Caco-2 (cell line): ENCODE measurements around the gene MLN. TPM values are rescaled to one million over a fixed set of nuclear protein-coding genes. Genes with fewer than 3 reads are reported as not detected.
A peak's percentile ranks its signal among the peaks of the same experiment; 100 is the strongest.

ENCODE experiments used
- BruUV-seq: library from RNA; stranded (reverse); fragments of 400-500 nt; replicated peaks from 2 replicates; lab custom pipeline; 2021; lab: Mats Ljungman, UMichigan
- CTCF ChIA-PET: fragments of 300-600 bp; sonication (Branson Sonifier 250); formaldehyde crosslinking; loops from one replicate; lab custom pipeline; 2022; ENCODE audit warnings: antibody characterized with exemption; lab: Charles Lee
- POLR2A ChIA-PET: fragments of 300-600 bp; sonication (Branson Sonifier 250); formaldehyde crosslinking; loops from one replicate; lab custom pipeline; 2022; ENCODE audit warnings: antibody characterized with exemption; lab: Charles Lee
- DNase-seq, 2 experiments: peaks; one replicate each; pipeline versions ENCODE4 v3.0.0 to v3.0.0-alpha.2; 2020 to 2022
- H3K27me3 ChIP-seq: replicated peaks from 2 replicates; pipeline ENCODE4 v1.6.0; 2011; ENCODE audit warnings: low read length; ENCODE audit not compliant: control insufficient read depth, insufficient read depth
- H3K36me3 ChIP-seq: 2 replicates; pipeline ENCODE4 v1.5.1; 2011; ENCODE audit warnings: low read length; ENCODE audit not compliant: control insufficient read depth, insufficient read depth
- H3K4me1 ChIP-seq: fragments of 250-450 bp; sonication (Bioruptor Pico); 2 replicates; pipeline ENCODE4 v1.5.1; 2020; ENCODE audit warnings: mild to moderate bottlenecking
- H3K4me3 ChIP-seq: 2 replicates; pipeline ENCODE4 v1.5.1; 2011; ENCODE audit warnings: low read depth, mild to moderate bottlenecking, control low read depth, low read length
- H3K9me3 ChIP-seq: fragments of 250-450 bp; sonication (Bioruptor Pico); 2 replicates; pipeline ENCODE4 v1.5.1; 2020; ENCODE audit warnings: mild to moderate bottlenecking, moderate library complexity
- H3K27ac Mint-ChIP-seq: one replicate; pipeline ENCODE4 v1.8.0; 2022; ENCODE audit warnings: mixed read lengths; ENCODE audit not compliant: unreplicated experiment
- H3K27me3 Mint-ChIP-seq: one replicate; pipeline ENCODE4 v1.8.0; 2022; ENCODE audit warnings: mixed read lengths; ENCODE audit not compliant: insufficient read depth, unreplicated experiment
- H3K36me3 Mint-ChIP-seq: one replicate; pipeline ENCODE4 v1.8.0; 2022; ENCODE audit warnings: mild to moderate bottlenecking, mixed read lengths; ENCODE audit not compliant: insufficient read depth, unreplicated experiment
- H3K4me1 Mint-ChIP-seq: one replicate; pipeline ENCODE4 v1.8.0; 2022; ENCODE audit warnings: low read depth, mixed read lengths; ENCODE audit not compliant: unreplicated experiment
- H3K4me3 Mint-ChIP-seq: one replicate; pipeline ENCODE4 v1.8.0; 2022; ENCODE audit warnings: mild to moderate bottlenecking, moderate library complexity, mixed read lengths; ENCODE audit not compliant: unreplicated experiment
- H3K9me3 Mint-ChIP-seq: one replicate; pipeline ENCODE4 v1.8.0; 2022; ENCODE audit warnings: mixed read lengths; ENCODE audit not compliant: unreplicated experiment
- CTCF ChIP-seq, 2 experiments: fragments of 200-600 bp in 1 of 2; IDR thresholded peaks; 1 replicate in 1 of 2; 2 replicates in 1 of 2; pipeline versions ENCODE4 v1.5.1 to v1.8.0; 2011 to 2022; ENCODE audit warnings: antibody characterized with exemption in 1 of 2, control low read depth in 1 of 2, inconsistent platforms in 1 of 2, low read depth in 1 of 2, low read length in 1 of 2, mild to moderate bottlenecking in 1 of 2, moderate library complexity in 1 of 2; ENCODE audit not compliant: insufficient read depth in 1 of 2, severe bottlenecking in 1 of 2, unreplicated experiment in 1 of 2
- intact Hi-C: fragments of 100-400 bp; cut with micrococcal nuclease; formaldehyde crosslinking; loops from one replicate; pipeline ENCODE4 v1.10.0; 2022; ENCODE audit not compliant: unreplicated experiment
- total RNA-seq: library from RNA; stranded (reverse); gene quantifications from 2 replicates; pipeline ENCODE4 v1.2.3, GENCODE V29; 2022

MLN gene
- total RNA-seq, 1 experiment from 2014 or later = not detected

GRCh38 chr6:33815854-33816253, 12.1 kb upstream of the MLN start:
- H3K36me3 ChIP-seq = no peaks in the 10 kb centered on the region
- intact Hi-C loops = loop anchor here (10.0 kb wide), 1 partner anchor 319 kb away; no protein-coding TSS in a partner anchor
- H3K4me1 Mint-ChIP-seq = no peaks in the 10 kb centered on the region
- no TSS peak for BruUV-seq
- POLR2A ChIA-PET = interaction anchor here (0.7 kb wide), 1 partner anchor 342 kb away, joined by 4 read pairs; no protein-coding TSS in a partner anchor
- H3K27me3 ChIP-seq = no peaks in the 10 kb centered on the region
- H3K9me3 Mint-ChIP-seq = no peaks in the 10 kb centered on the region
- H3K4me3 ChIP-seq = no peak overlapping the region
- H3K36me3 Mint-ChIP-seq = no peaks in the 10 kb centered on the region
- H3K9me3 ChIP-seq = no peaks in the 10 kb centered on the region
- H3K4me3 Mint-ChIP-seq = no peak overlapping the region
- H3K4me1 ChIP-seq = peaks cover 6% of the 10 kb centered on the region; the same call in 1 of the 2 replicates
- H3K27ac Mint-ChIP-seq = no peak overlapping the region
- CTCF ChIA-PET = interaction anchor here (0.6 kb wide), 1 partner anchor 239 kb away, joined by 5 read pairs; no protein-coding TSS in a partner anchor
- DNase-seq = peak; percentile 40 to 49
- H3K27me3 Mint-ChIP-seq = peaks cover 13% of the 10 kb centered on the region
- no peak for TF ChIP-seq CTCF (IDR thresholded peaks at IDR 0.05; ENCODE audit: insufficient read depth in 1 of 2, low read depth in 1 of 2, low read length in 1 of 2, severe bottlenecking in 1 of 2, unreplicated experiment in 1 of 2)

DNA sequence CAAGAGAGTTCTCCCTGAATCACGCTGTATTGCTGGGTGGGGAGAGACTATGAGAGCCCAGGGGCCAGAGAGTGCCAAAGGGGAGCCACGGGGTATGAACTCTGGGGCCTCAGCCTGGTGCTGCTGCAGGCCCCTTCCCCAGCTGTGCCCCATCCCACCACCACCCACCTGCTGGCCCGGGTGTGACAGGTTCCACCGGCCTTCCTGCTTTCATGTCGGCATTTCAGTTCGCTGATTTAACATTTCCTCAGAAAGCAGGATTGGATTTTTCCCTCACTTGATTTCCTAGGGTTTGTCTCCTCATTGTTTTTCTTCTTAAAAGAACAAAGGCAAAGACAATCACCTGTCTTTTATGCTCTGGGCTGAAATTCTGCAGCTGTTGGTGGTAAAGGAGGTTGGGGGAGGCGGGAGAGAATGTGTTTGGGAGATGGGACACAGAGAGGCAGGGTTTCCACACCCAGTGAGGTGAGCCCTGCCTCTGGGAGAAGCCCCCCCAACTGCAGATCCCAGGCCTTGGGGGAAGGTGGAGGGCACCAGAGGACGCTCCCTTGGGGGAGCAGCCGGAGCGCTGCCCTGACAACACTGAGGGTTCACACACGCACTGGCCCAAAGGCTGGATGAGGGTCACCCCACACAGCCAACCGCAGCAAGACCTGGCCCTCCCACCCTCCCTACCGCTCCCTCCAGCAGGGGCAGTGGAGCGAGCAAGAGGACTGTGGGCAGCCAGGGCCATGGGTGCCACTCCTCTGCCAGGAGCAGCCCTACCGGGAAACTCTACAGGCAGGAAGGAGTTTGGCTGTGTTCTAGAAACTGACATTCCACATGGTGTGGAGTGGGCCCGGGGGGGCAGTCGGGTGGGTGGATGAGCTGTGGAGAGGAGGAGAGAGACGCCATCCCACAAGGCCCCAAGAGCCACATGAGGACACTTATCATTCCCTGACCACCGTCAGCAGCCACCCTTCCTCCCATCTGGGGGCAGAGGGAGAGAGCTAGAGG, 10.5 kb upstream of the MLN start:
- Mint-ChIP-seq H3K9me3 (no peaks in the 10 kb centered on the region), H3K4me3 (no peak overlapping the region), H3K27me3 (peaks cover 19% of the 10 kb centered on the region), H3K27ac (no peak overlapping the region), H3K4me1 (no peaks in the 10 kb centered on the region), H3K36me3 (no peaks in the 10 kb centered on the region)
- TF ChIP-seq CTCF (IDR thresholded peaks at IDR 0.05; ENCODE audit: insufficient read depth in 1 of 2, low read depth in 1 of 2, low read length in 1 of 2, severe bottlenecking in 1 of 2, unreplicated experiment in 1 of 2) = no peak
- intact Hi-C loops = loop anchor here (10.0 kb wide), 1 partner anchor 321 kb away; no protein-coding TSS in a partner anchor
- Histone ChIP-seq H3K4me3 (no peak overlapping the region), H3K9me3 (no peaks in the 10 kb centered on the region), H3K4me1 (peaks cover 5% of the 10 kb centered on the region; the same call in 1 of the 2 replicates), H3K36me3 (no peaks in the 10 kb centered on the region), H3K27me3 (no peaks in the 10 kb centered on the region)
- CTCF ChIA-PET = no interaction called here
- DNase-seq = no peak
- POLR2A ChIA-PET = no interaction called here
- BruUV-seq = no TSS peak

DNA sequence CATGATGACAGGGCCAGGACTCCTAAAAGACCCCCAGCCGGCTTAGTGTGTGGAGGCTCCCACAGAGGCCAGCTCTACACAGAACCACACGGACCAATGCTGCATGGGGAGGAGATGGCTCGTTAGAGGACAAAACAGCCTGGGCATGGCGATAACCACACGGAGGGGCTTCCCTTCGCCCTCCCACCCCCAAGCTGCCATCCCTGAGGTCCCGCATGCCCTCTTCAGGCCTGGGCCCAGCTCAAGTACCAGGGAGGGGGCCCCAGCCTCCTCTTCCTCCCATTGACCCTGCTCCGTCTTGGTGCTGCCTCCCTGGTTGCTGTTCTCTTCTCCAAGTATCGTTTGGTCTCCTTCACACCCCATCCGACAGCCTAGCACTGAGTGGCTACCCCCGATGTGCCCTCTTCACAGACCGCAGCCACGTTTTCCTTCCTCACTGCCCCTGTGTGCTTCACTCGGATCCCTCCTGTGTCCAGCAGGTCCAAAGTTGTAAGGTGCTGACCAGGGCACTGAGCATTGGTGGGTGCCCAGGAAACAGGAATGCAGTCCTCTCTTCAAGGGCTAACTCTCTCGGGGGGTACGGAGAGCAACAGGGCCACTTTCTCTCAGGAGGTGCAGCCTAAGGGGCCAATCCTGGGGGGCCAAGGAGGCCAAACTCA, 9.6 kb upstream of the MLN start:
- no peak overlapping the region for H3K4me3 Mint-ChIP-seq
- DNase-seq = no peak
- H3K36me3 ChIP-seq = no peaks in the 10 kb centered on the region
- intact Hi-C loops = loop anchor here (10.0 kb wide), 1 partner anchor 321 kb away; no protein-coding TSS in a partner anchor
- H3K27me3 Mint-ChIP-seq = peaks cover 22% of the 10 kb centered on the region
- TF ChIP-seq CTCF (IDR thresholded peaks at IDR 0.05; ENCODE audit: insufficient read depth in 1 of 2, low read depth in 1 of 2, low read length in 1 of 2, severe bottlenecking in 1 of 2, unreplicated experiment in 1 of 2) = no peak
- no peaks in the 10 kb centered on the region for H3K4me1 Mint-ChIP-seq
- H3K9me3 Mint-ChIP-seq = no peaks in the 10 kb centered on the region
- H3K4me3 ChIP-seq = no peak overlapping the region
- H3K27ac Mint-ChIP-seq = no peak overlapping the region
- H3K36me3 Mint-ChIP-seq = no peaks in the 10 kb centered on the region
- H3K27me3 ChIP-seq = no peaks in the 10 kb centered on the region
- no TSS peak for BruUV-seq
- CTCF ChIA-PET = interaction anchor here (0.9 kb wide), 1 partner anchor 16 kb away, joined by 3 read pairs; no protein-coding TSS in a partner anchor
- H3K9me3 ChIP-seq = no peaks in the 10 kb centered on the region
- H3K4me1 ChIP-seq = no peaks in the 10 kb centered on the region
- POLR2A ChIA-PET = no interaction called here
